Left ventricle myocardium inferior (tissue), 1 donor: Measurements from ENCODE around the gene STAMBPL1. TPM values are rescaled to one million over a fixed set of nuclear protein-coding genes. Genes with fewer than 3 reads are reported as not detected.
A peak's percentile ranks its signal among the peaks of the same experiment; 100 is the strongest.
"Not testable (repeated sequence)": the region's sequence is repeated elsewhere in the genome, so short reads cannot be mapped to it uniquely, and the experiment has no call there.

Experiments used
- DNase-seq: peaks from one replicate; pipeline ENCODE4 v3.0.0-alpha.2; 2020
- H3K27ac ChIP-seq: fragments of 200-600 bp; replicated peaks from 2 replicates; pipeline ENCODE4 v1.8.0; 2021
- H3K27me3 ChIP-seq: fragments of 200-600 bp; 2 replicates; pipeline ENCODE4 v1.8.0; 2021; ENCODE audit warnings: low read depth
- H3K36me3 ChIP-seq: fragments of 200-600 bp; 2 replicates; pipeline ENCODE4 v1.8.0; 2021
- H3K4me1 ChIP-seq: fragments of 200-600 bp; 2 replicates; pipeline ENCODE4 v1.8.0; 2021
- H3K4me3 ChIP-seq: fragments of 200-600 bp; 2 replicates; pipeline ENCODE4 v1.8.0; 2021; ENCODE audit warnings: mild to moderate bottlenecking, moderate library complexity
- H3K9me3 ChIP-seq: fragments of 200-600 bp; replicated peaks from 2 replicates; pipeline ENCODE4 v1.8.0; 2021
- intact Hi-C: fragments of 100-400 bp; cut with micrococcal nuclease; formaldehyde crosslinking; loops from one replicate; pipeline ENCODE4 v1.11.0; 2022
- total RNA-seq: library from RNA; stranded (reverse); fragmentation: NEBNext Ultra II Directional; extraction: Animal tissue kit (Norgen Biotek cat#: 25700); gene quantifications from one replicate; pipeline ENCODE4 v1.2.1, GENCODE V29; 2021
- TF ChIP-seq, protein P1 (sequence below): fragments of 200-600 bp; IDR thresholded peaks from 2 replicates; pipeline ENCODE4 v1.8.0; 2021; ENCODE audit warnings: antibody characterized with exemption, mild to moderate bottlenecking, borderline replicate concordance
- donor health status: DM: no; HTN: yes; CAD: no; lungs with severe emphysema.

STAMBPL1 gene
- total RNA-seq, 1 donor from 2014 or later, result 2.5 TPM

GRCh38 chr10:88928254-88928653, 48.2 kb downstream of the STAMBPL1 start:
- H3K36me3 ChIP-seq, result no peaks in the 10 kb centered on the region
- peaks cover 52% of the 10 kb centered on the region for H3K4me1 ChIP-seq
- TF ChIP-seq, protein P1, sequence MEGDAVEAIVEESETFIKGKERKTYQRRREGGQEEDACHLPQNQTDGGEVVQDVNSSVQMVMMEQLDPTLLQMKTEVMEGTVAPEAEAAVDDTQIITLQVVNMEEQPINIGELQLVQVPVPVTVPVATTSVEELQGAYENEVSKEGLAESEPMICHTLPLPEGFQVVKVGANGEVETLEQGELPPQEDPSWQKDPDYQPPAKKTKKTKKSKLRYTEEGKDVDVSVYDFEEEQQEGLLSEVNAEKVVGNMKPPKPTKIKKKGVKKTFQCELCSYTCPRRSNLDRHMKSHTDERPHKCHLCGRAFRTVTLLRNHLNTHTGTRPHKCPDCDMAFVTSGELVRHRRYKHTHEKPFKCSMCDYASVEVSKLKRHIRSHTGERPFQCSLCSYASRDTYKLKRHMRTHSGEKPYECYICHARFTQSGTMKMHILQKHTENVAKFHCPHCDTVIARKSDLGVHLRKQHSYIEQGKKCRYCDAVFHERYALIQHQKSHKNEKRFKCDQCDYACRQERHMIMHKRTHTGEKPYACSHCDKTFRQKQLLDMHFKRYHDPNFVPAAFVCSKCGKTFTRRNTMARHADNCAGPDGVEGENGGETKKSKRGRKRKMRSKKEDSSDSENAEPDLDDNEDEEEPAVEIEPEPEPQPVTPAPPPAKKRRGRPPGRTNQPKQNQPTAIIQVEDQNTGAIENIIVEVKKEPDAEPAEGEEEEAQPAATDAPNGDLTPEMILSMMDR, result no peak
- intact Hi-C loops, result no loop called here
- no peak for DNase-seq
- peak overlapping the region; percentile 83 for H3K27ac ChIP-seq
- no peaks in the 10 kb centered on the region for H3K9me3 ChIP-seq
- no peaks in the 10 kb centered on the region for H3K27me3 ChIP-seq
- no peak overlapping the region for H3K4me3 ChIP-seq

DNA sequence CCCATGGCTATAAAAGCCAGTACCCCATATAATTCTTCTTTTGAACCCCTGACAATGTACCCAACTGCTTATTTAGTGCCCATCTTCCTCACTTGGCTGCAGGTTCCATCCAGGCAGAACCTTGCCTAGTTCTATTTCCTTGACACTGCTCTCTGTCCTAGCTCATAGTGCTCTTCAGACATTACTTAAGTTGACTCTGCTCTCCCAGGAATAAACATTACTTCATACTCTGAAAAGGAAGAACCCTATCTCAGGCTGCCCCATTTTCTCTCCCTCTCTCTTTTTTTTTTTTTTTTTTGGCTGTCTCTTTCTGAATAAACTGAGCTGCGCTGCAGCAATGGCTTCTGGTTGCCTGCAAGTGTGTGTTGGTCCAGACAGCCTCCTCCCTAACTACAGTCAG, 51.5 kb downstream of the STAMBPL1 start:
- TF ChIP-seq, protein P1, result no peak
- Histone ChIP-seq H3K36me3 (no peaks in the 10 kb centered on the region), H3K9me3 (no peaks in the 10 kb centered on the region), H3K27ac (peak overlapping the region; percentile 45), H3K27me3 (no peaks in the 10 kb centered on the region), H3K4me3 (no peak overlapping the region), H3K4me1 (peaks cover 50% of the 10 kb centered on the region)
- DNase-seq, result no peak
- intact Hi-C loops, result no loop called here

DNA sequence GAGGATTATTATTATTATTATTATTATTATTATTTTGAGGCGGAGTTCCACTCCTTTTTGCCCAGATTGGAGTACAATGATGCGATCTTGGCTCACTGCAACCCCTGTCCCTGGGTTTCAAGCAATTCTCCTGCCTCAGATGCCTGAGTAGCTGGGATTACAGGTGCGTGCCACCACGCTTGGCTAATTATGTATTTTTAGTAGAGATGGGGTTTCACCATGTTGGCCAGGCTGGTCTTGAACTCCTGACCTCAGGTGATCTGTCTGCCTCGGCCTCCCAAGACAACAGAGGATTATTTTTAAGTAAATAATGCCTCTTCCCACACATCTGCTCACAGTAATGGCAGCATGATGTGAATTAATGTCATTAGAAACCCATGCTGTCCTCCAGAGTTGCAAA, 52.0 kb downstream of the STAMBPL1 start:
- not testable (repeated sequence) for H3K36me3 ChIP-seq, H3K4me3 ChIP-seq, H3K27me3 ChIP-seq, DNase-seq, H3K9me3 ChIP-seq
- Histone ChIP-seq H3K27ac (peak overlapping the region; percentile 45), H3K4me1 (peaks cover 45% of the 10 kb centered on the region)
- intact Hi-C loops, result loop anchor here (2.0 kb wide), 1 partner anchor 97 kb away; no protein-coding TSS in a partner anchor

GRCh38 chr10:88932539-88933256, 52.7 kb downstream of the STAMBPL1 start:
- no peaks in the 10 kb centered on the region for H3K27me3 ChIP-seq
- intact Hi-C loops, result loop anchor here (2.0 kb wide), 1 partner anchor 98 kb away; no protein-coding TSS in a partner anchor
- no peaks in the 10 kb centered on the region for H3K9me3 ChIP-seq
- H3K4me1 ChIP-seq, result peaks cover 39% of the 10 kb centered on the region
- peaks cover 9% of the 10 kb centered on the region for H3K36me3 ChIP-seq
- TF ChIP-seq, protein P1, result peak; percentile 94
- DNase-seq, result no peak
- no peak overlapping the region for H3K4me3 ChIP-seq
- peak overlapping the region; percentile 45 for H3K27ac ChIP-seq

DNA sequence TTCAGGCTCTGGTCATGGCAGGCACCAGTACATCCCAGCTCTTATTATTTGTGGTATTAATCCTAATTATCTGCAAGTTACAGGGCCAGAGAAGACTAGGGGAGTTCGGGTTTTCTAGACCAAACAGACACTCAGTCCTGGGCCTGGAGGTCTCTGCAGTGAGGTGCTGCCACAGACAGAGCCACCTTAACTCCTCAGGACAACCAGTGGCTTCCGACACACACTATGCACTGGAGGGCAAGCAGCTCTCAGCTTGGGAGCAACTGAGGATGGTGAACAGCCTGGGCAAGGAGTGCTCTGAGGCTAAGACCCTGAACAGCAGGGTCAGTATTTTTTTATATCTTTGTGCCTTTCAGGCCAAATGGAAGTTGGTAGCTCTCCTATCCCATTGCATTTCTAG, 53.5 kb downstream of the STAMBPL1 start:
- no peaks in the 10 kb centered on the region for H3K27me3 ChIP-seq
- H3K27ac ChIP-seq, result no peak overlapping the region
- H3K9me3 ChIP-seq, result no peaks in the 10 kb centered on the region
- TF ChIP-seq, protein P1, result no peak
- intact Hi-C loops, result loop anchor here (2.0 kb wide), 1 partner anchor 99 kb away; no protein-coding TSS in a partner anchor
- H3K4me1 ChIP-seq, result peaks cover 30% of the 10 kb centered on the region
- no peak for DNase-seq
- peaks cover 9% of the 10 kb centered on the region for H3K36me3 ChIP-seq
- H3K4me3 ChIP-seq, result no peak overlapping the region

- H3K4me3 ChIP-seq, result peak overlapping the region; percentile 13
- DNase-seq, result peak; percentile 67
These were observed 55.0 kb downstream of the STAMBPL1 start for GRCh38 chr10:88934900-88935672.

More at GRCh38 chr10:88934900-88935672, 55.0 kb downstream of the STAMBPL1 start:
- intact Hi-C loops, result loop anchor here (2.0 to 5.0 kb wide), 2 partner anchors 52 to 277 kb away; no protein-coding TSS in a partner anchor
- peak overlapping the region; percentile 72 for H3K27ac ChIP-seq
- TF ChIP-seq, protein P1, result peak; percentile 77
- H3K4me1 ChIP-seq, result peaks cover 27% of the 10 kb centered on the region
- H3K27me3 ChIP-seq, result no peaks in the 10 kb centered on the region
- H3K9me3 ChIP-seq, result no peaks in the 10 kb centered on the region
- peaks cover 22% of the 10 kb centered on the region for H3K36me3 ChIP-seq
